ENCODE results near the gene METTL6.
"Not testable (repeated sequence)": the region's sequence is repeated elsewhere in the genome, so short reads cannot be mapped to it uniquely, and the experiment has no call there.

Gene METTL6

GRCh38 chr3:15375461-15376000 is 51.8 kb downstream of the METTL6 start:
- in situ Hi-C loops (cut with MboI; ENCODE audit: low sequenced_read_pairs), result no loop called here

- in situ Hi-C loops (cut with MboI; ENCODE audit: low sequenced_read_pairs), result no loop called here
Observed at GRCh38 chr3:15372918-15373317, 54.4 kb downstream of the METTL6 start.

- in situ Hi-C loops (cut with MboI; ENCODE audit: low sequenced_read_pairs), result no loop called here
Observed at GRCh38 chr3:15368561-15369135, 58.7 kb downstream of the METTL6 start.

- in situ Hi-C loops (cut with MboI; ENCODE audit: low sequenced_read_pairs), result no loop called here
Observed at GRCh38 chr3:15367059-15367458, 60.3 kb downstream of the METTL6 start.

- in situ Hi-C loops (cut with MboI; ENCODE audit: low sequenced_read_pairs), result not testable (repeated sequence)
Observed at GRCh38 chr3:15364078-15364477, 63.3 kb downstream of the METTL6 start.

GRCh38 chr3:15361494-15362214 is 65.7 kb downstream of the METTL6 start:
- in situ Hi-C loops (cut with MboI; ENCODE audit: low sequenced_read_pairs), result no loop called here

GRCh38 chr3:15360788-15361493 is 66.4 kb downstream of the METTL6 start:
- in situ Hi-C loops (cut with MboI; ENCODE audit: low sequenced_read_pairs), result no loop called here

All from hTERT RPE-1 (cell line).